Activated naive CD8-positive, alpha-beta T cell treated with anti-CD3 and anti-CD28 coated beads, Interleukin-2, amount 10 ng/mL, durations not matched to agents 7 days and 5 days (primary cell): ENCODE data around the gene CCNY. TPM values are rescaled to one million over a fixed set of nuclear protein-coding genes. Genes with fewer than 3 reads are reported as not detected.
"Not testable (repeated sequence)": the region's sequence is repeated elsewhere in the genome, so short reads cannot be mapped to it uniquely, and the experiment has no call there.

ENCODE experiments used
- ATAC-seq: fragments of 150-1000 bp; cut with Tn5 transposase; one replicate; pipeline ENCODE4 v1.10.0; 2021; ENCODE audit warnings: low read depth, moderate library complexity
- POLR2A ChIA-PET: fragments of 350-600 bp; sonication (Branson Sonifier 250); formaldehyde crosslinking; loops from one replicate; lab custom pipeline; 2021; ENCODE audit warnings: antibody characterized with exemption; lab: Charles Lee
- DNase-seq: peaks from one replicate; pipeline ENCODE4 v3.0.0; 2021
- H3K27ac Mint-ChIP-seq: one replicate; pipeline ENCODE4 v1.8.0; 2022; ENCODE audit warnings: mild to moderate bottlenecking, mixed read lengths
- H3K27me3 Mint-ChIP-seq: one replicate; pipeline ENCODE4 v1.8.0; 2022; ENCODE audit warnings: mild to moderate bottlenecking, moderate library complexity, mixed read lengths
- H3K36me3 Mint-ChIP-seq: one replicate; pipeline ENCODE4 v1.8.0; 2021; ENCODE audit warnings: mild to moderate bottlenecking, mixed read lengths
- H3K4me1 Mint-ChIP-seq: one replicate; pipeline ENCODE4 v1.8.0; 2021; ENCODE audit warnings: mixed read lengths
- H3K4me3 Mint-ChIP-seq: one replicate; pipeline ENCODE4 v1.8.0; 2022; ENCODE audit warnings: mild to moderate bottlenecking, moderate library complexity, mixed read lengths
- H3K9me3 Mint-ChIP-seq: one replicate; pipeline ENCODE4 v1.8.0; 2021; ENCODE audit warnings: mixed read lengths
- total RNA-seq, 2 experiments: library from RNA; stranded (reverse); gene quantifications; one replicate each; pipeline ENCODE4 v1.2.3, GENCODE V29; 2021

Gene CCNY
- total RNA-seq, 2 experiments from 2014 or later = 66.6 to 72.2 TPM

DNA sequence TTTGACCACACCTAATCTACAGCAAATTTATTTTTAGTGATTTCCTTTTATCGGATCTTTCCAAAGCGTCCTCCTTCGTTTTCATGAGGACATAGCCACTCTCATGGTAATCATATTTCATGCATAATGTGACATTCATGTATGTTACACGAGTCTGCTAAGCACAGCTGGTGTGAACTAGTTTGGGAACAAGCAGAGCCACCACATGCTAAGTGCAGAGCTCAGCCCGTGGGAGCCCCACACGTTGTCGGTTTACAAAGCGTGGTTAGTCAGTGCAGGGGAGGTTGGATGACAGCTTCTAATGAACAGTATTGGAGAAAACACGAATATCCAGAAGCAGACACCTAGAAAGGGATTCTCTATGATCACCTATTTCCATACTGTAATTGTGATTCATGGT is 190.4 kb downstream of the CCNY start:
- POLR2A ChIA-PET = interaction anchor here (0.5 to 0.6 kb wide), 2 partner anchors 89 to 543 kb away, joined by 3 to 4 read pairs; no protein-coding TSS in a partner anchor
- no peaks in the 10 kb centered on the region for H3K27me3 Mint-ChIP-seq

DNA sequence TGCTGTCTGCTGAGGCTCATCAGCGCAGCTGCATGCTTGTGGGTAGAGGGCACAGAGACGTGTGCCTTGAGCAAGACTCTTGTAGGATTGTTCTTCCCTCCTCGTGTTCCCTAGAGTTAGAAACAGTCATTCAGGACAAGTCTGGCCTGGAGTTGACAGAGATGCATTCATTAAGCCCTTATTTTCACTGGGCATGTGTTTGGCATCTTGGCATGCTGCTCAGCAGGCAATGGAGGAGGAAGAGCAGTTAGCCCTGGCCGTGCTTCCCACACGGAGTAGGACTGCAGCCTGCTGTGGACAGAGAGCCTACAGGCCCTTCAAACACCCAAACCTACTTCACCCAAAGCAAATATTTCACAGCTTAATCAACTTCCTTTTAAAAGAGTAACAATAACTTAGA is 195.8 kb downstream of the CCNY start:
- peaks cover 63% of the 10 kb centered on the region for H3K36me3 Mint-ChIP-seq
- no peak overlapping the region for H3K4me3 Mint-ChIP-seq
- H3K4me1 Mint-ChIP-seq = no peaks in the 10 kb centered on the region
- peaks cover 18% of the 10 kb centered on the region for H3K9me3 Mint-ChIP-seq
- no peaks in the 10 kb centered on the region for H3K27me3 Mint-ChIP-seq
- DNase-seq (no peak), ATAC-seq (no peak)
- POLR2A ChIA-PET = no interaction called here
- no peak overlapping the region for H3K27ac Mint-ChIP-seq

More for the DNA sequence above, 190.4 kb downstream of the CCNY start:
- Mint-ChIP-seq H3K9me3 (no peaks in the 10 kb centered on the region), H3K4me1 (no peaks in the 10 kb centered on the region), H3K27ac (no peak overlapping the region), H3K36me3 (peaks cover 17% of the 10 kb centered on the region), H3K4me3 (no peak overlapping the region)
- no peak for ATAC-seq
- DNase-seq = no peak

DNA sequence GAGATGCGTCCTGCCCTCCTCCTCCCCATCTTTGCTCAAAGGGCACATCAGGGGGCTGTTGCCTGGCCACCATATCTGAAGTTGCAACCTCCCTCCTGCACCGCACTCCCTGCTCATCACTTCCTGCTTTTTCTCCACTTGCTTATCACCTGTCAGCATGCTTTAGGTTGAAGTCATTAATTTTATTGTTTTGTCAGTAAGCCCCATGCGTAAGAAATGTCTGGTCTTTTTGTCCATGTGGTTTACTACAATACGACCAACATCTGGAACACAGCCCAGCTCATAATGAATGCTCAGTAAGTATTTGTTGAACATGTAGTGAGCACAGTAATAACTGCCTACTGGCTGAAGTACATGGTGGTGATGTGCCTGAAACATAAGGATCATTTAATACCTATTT is 197.3 kb downstream of the CCNY start:
- peaks cover 21% of the 10 kb centered on the region for H3K9me3 Mint-ChIP-seq
- POLR2A ChIA-PET = no interaction called here
- no peaks in the 10 kb centered on the region for H3K4me1 Mint-ChIP-seq
- ATAC-seq (no peak), DNase-seq (no peak)
- H3K27me3 Mint-ChIP-seq = no peaks in the 10 kb centered on the region
- H3K27ac Mint-ChIP-seq = no peak overlapping the region
- H3K36me3 Mint-ChIP-seq = peaks cover 75% of the 10 kb centered on the region
- no peak overlapping the region for H3K4me3 Mint-ChIP-seq

DNA sequence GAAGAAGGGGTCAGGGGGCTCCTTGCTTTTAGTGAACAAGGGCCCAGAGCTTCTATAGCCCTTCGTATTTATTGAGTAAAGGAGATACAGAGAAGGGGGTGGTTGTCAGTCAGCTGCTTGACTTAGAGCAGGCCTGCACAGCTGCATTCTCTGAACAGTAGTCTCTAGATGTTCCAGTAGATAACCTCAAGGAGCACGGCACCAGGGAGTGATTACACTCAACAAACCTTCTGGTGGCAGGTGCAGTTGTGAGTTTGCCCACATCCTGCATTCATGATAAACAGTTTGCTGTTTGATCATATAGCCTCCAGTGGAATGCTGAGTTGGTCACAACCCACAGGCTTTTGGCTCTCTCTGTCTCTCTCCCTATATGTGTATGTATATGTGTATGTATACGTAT is 198.8 kb downstream of the CCNY start:
- Mint-ChIP-seq H3K4me1 (no peaks in the 10 kb centered on the region), H3K27ac (no peak overlapping the region), H3K4me3 (no peak overlapping the region), H3K36me3 (peaks cover 81% of the 10 kb centered on the region), H3K27me3 (no peaks in the 10 kb centered on the region), H3K9me3 (peaks cover 24% of the 10 kb centered on the region)
- DNase-seq = no peak
- POLR2A ChIA-PET = no interaction called here
- ATAC-seq = no peak

DNA sequence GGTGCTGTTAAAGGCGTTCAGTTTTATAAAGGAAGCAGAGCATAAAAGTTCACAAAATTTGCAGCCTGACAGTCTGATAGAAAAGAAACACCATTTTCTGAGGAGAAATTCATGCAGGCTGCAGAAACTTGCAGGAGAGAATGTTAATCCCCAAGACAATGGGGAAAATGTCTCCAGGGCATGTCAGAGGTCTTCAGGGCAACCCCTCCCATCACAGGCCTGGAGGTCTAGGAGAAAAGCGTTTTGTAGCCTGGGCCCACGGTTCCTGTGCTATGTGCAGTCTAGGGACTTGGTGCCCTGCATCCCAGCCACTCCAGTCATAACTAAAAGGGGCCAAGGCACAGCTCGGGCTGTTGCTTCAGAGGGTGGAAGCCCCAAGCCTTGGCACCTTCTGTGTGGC is 200.5 kb downstream of the CCNY start:
- POLR2A ChIA-PET = no interaction called here
- H3K4me3 Mint-ChIP-seq = no peak overlapping the region
- no peak for DNase-seq
- no peaks in the 10 kb centered on the region for H3K27me3 Mint-ChIP-seq
- peaks cover 24% of the 10 kb centered on the region for H3K9me3 Mint-ChIP-seq
- no peak for ATAC-seq
- no peak overlapping the region for H3K27ac Mint-ChIP-seq
- H3K36me3 Mint-ChIP-seq = peaks cover 82% of the 10 kb centered on the region
- H3K4me1 Mint-ChIP-seq = peaks cover 5% of the 10 kb centered on the region

DNA sequence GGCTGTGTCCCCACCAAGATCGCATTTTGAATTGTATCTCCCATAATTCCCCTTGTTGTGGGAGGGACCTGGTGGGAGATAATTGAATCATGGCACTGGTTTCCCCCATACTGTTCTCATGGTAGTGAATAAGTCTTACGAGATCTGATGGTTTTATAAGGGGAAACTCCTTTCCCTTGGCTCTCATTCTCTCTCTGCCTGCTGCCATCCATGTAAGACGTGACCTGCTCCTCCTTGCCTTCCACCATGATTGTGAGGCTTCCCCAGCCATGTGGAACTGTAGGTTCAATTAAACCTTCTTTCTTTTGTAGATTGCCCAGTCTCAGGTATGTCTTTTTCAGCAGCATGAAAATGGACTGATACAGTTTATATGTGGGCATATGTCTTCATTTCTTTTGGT is 201.6 kb downstream of the CCNY start:
- peaks cover 24% of the 10 kb centered on the region for H3K9me3 Mint-ChIP-seq
- H3K4me1 Mint-ChIP-seq, H3K27me3 Mint-ChIP-seq, POLR2A ChIA-PET, H3K27ac Mint-ChIP-seq, H3K4me3 Mint-ChIP-seq, ATAC-seq, DNase-seq: not testable (repeated sequence)
- H3K36me3 Mint-ChIP-seq = peaks cover 78% of the 10 kb centered on the region

DNA sequence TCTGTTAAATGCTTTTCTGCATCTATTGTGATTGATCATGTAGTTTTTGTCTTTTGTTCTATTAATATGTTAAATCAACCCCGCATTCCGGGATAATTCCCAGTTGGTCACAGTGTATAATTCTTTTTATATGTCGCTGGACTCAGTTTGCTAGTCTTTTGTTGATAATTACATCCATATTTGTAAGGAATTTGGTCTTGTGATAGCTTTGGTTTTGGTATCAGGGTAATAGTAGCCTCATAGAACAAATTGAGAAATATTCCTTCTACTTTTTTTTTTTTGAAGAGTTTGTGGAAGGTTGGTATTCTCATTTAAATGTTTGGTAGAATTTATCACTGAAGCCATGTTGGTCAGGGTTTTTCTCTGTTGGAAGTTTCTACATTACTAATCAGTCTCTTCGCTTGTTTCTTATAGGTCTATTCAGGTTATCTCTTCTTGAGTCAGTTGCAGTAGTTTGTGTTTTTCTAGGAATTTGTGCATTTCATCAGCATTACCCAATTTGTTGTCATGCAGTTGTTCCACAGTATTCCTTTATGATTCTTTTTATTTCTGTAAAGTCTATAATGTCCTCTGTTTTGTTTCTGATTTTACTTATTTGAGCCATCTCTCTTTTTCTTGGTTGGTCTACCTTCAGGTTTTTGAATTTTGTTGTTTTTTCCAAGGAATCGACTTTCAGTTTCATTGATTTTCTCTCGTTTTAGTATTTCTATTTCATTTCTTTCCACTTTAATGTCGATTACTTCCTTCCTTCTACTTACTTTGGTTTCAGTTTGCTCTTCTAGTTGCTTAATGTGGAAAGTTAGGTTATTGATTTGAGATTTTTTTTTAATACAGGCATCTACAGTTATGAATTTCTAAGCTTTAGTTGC is 204.2 kb downstream of the CCNY start:
- DNase-seq (no peak), ATAC-seq (no peak)
- Mint-ChIP-seq H3K27me3 (no peaks in the 10 kb centered on the region), H3K4me3 (peak overlapping the region; percentile 15), H3K4me1 (peaks cover 8% of the 10 kb centered on the region), H3K27ac (peak overlapping the region; percentile 33), H3K9me3 (peaks cover 11% of the 10 kb centered on the region), H3K36me3 (peaks cover 56% of the 10 kb centered on the region)
- POLR2A ChIA-PET = interaction anchor here (0.7 kb wide), 1 partner anchor 12 kb away, joined by 3 read pairs; no protein-coding TSS in a partner anchor

DNA sequence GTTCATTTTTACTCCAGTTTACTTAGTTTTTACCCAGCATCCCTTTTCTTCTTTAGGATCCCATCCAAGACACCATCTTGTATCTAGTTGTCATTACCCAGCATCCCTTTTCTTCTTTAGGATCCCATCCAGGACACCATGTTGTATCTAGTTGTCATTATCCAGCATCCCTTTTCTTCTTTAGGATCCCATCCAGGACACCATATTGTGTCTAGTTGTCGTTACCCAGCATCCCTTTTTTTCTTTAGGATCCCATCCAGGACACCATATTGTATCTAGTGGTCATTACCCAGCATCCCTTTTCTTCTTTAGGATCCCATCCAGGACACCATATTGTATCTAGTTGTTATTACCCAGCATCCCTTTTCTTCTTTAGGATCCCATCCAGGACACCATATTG is 205.4 kb downstream of the CCNY start:
- peaks cover 5% of the 10 kb centered on the region for H3K9me3 Mint-ChIP-seq
- no peak for ATAC-seq
- H3K27ac Mint-ChIP-seq = no peak overlapping the region
- H3K4me1 Mint-ChIP-seq = peaks cover 8% of the 10 kb centered on the region
- H3K36me3 Mint-ChIP-seq = peaks cover 45% of the 10 kb centered on the region
- POLR2A ChIA-PET = no interaction called here
- H3K4me3 Mint-ChIP-seq = no peak overlapping the region
- no peak for DNase-seq
- H3K27me3 Mint-ChIP-seq = no peaks in the 10 kb centered on the region

DNA sequence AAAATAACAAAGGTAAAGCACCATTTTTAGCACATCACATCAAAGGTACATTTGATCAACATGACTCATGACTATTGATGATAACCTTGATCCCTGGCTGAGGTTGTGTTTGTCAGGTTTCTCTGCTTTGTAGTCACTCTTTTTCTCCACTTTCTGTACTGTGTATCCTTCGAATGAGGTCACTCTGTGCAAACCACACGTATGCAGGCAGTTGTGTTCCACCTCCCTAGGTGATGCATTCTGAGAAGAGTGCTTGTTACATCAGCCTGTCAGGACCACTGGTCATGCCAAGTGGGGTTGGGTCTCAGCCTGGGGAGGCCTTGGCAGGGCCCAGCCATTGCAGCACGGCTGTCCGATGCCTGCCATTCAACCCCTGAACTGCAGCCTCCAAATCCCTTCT is 206.0 kb downstream of the CCNY start:
- H3K27me3 Mint-ChIP-seq = no peaks in the 10 kb centered on the region
- no peak overlapping the region for H3K27ac Mint-ChIP-seq
- POLR2A ChIA-PET = no interaction called here
- ATAC-seq (no peak), DNase-seq (no peak)
- peaks cover 8% of the 10 kb centered on the region for H3K4me1 Mint-ChIP-seq
- no peak overlapping the region for H3K4me3 Mint-ChIP-seq
- H3K9me3 Mint-ChIP-seq = peaks cover 5% of the 10 kb centered on the region
- peaks cover 40% of the 10 kb centered on the region for H3K36me3 Mint-ChIP-seq

DNA sequence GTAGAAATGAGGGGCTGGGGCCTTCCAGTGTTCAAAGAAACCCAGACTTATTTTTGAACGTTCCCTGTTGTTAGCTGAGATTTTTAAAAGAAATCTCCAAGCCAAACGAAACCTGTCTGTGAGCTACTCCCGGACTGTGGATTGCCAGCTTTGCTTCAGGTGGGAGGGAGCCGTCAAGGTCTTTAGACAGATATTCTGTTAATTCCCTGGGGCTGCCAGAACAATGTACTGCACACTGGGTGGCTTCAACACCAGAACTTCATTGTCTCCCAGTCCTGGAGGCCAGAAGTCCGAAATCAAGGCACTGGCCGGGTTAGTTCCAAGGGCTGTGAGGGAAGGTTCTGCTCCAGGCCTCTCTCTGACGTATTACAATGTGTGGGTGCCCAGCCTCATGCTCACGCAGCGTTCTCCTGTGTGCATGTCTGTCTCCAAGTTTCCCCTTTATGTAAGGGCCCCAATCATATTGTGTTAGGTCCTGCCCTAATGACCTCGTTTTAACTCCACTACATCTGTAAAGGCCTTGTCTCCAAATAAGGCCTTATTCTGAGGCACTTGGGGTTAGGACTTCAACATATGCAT is 208.9 kb downstream of the CCNY start:
- H3K27me3 Mint-ChIP-seq = no peaks in the 10 kb centered on the region
- no peak overlapping the region for H3K4me3 Mint-ChIP-seq
- ATAC-seq (no peak), DNase-seq (no peak)
- POLR2A ChIA-PET = no interaction called here
- H3K9me3 Mint-ChIP-seq = no peaks in the 10 kb centered on the region
- peaks cover 19% of the 10 kb centered on the region for H3K36me3 Mint-ChIP-seq
- H3K4me1 Mint-ChIP-seq = peaks cover 8% of the 10 kb centered on the region
- no peak overlapping the region for H3K27ac Mint-ChIP-seq

DNA sequence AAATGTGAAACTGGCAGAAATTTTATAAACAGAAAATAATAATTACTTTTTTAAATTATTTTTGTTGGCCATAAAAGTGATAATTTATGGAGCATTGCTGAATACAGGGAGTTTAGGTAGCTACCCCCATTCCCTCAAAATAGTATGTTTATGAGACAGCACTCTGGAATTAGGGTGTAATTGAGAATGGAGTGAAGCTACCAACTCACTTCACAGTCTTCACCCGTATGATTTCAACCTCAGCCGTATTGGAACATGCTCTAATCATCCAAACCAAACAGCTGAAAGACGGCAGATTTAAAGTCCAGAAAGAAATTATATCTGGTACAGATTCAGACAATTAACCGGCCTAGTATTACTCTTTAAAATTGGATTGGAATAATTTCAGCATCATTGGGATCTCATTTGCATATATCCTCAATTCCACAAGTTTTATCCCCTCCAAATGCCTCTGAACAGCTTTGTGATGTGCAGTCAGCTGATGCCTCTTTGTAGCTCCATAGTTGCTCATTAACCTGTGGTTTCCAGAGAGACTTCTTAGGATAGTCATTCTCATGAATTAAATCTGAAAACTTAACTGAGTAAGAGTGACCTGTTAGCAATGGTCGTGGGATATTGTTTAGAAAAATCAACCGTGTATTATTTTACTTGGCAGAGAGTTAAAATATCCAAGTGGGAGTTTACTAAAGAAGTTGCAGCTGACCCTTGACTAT is 209.7 kb downstream of the CCNY start:
- peaks cover 21% of the 10 kb centered on the region for H3K36me3 Mint-ChIP-seq
- ATAC-seq (no peak), DNase-seq (no peak)
- H3K4me1 Mint-ChIP-seq = peaks cover 3% of the 10 kb centered on the region
- no peak overlapping the region for H3K27ac Mint-ChIP-seq
- POLR2A ChIA-PET = no interaction called here
- no peak overlapping the region for H3K4me3 Mint-ChIP-seq
- no peaks in the 10 kb centered on the region for H3K9me3 Mint-ChIP-seq
- no peaks in the 10 kb centered on the region for H3K27me3 Mint-ChIP-seq

DNA sequence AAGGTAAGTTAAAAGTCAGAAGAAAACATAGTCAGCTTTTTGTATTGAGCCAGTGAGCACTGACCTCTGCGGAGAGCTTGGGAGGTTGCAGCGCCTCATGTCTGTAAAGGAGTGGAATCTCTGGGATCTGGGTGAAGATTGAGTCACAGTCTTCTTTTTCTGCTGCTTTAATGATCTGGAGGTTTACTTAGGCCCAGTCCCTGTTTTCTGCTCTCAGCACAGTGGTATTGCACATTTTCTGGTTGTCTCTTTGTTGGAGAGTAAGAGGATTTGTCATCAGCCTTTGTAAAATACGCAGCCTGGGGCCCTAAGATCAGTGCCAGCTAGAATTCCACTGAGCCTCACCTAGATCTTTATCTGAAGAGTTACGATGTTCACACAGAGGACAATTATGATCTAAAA is 210.5 kb downstream of the CCNY start:
- Mint-ChIP-seq H3K36me3 (peaks cover 16% of the 10 kb centered on the region), H3K9me3 (no peaks in the 10 kb centered on the region), H3K27me3 (no peaks in the 10 kb centered on the region), H3K4me3 (no peak overlapping the region), H3K4me1 (peaks cover 3% of the 10 kb centered on the region), H3K27ac (no peak overlapping the region)
- DNase-seq (no peak), ATAC-seq (no peak)
- POLR2A ChIA-PET = no interaction called here

DNA sequence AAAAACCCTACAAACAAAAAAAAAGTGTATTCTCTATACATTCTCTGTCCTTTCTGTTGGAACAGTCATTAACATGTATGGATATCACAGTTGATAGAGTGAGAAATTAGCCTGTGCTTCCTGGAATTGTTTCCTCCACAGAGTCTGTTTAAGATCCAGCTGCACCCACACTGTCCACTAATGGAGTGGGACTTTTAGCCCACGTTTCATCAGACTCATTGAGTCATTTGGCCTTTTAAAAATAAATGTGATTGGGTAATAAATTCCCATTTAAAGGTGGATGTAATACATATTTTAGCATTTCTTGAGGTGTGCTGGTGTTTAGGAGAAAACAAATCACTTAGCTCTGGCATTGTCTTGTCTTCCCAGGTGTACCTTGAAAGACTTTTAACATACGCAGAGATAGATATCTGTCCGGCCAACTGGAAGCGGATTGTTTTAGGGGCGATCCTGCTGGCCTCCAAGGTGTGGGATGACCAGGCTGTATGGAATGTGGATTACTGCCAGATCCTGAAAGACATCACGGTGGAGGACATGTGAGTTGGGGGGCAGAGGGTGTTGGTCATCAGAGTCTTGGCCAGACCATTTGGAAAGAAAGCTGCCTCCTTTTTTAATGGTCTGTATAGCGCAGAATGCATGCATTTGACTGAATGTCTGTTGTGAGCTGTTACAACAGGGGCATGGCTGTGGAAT is 216.5 kb downstream of the CCNY start:
- POLR2A ChIA-PET = interaction anchor here (0.6 kb wide), 1 partner anchor 197 kb away, joined by 3 read pairs; no protein-coding TSS in a partner anchor
- ATAC-seq = no peak

More for the DNA sequence above, 216.5 kb downstream of the CCNY start:
- DNase-seq = no peak
- H3K9me3 Mint-ChIP-seq = no peaks in the 10 kb centered on the region
- H3K27ac Mint-ChIP-seq = no peak overlapping the region
- peaks cover 4% of the 10 kb centered on the region for H3K4me1 Mint-ChIP-seq
- H3K36me3 Mint-ChIP-seq = peaks cover 14% of the 10 kb centered on the region
- no peak overlapping the region for H3K4me3 Mint-ChIP-seq
- no peaks in the 10 kb centered on the region for H3K27me3 Mint-ChIP-seq
